Activated naive CD4-positive, alpha-beta T cell (primary cell): ENCODE results near the gene DENND6B.
"Not testable (repeated sequence)": the region's sequence is repeated elsewhere in the genome, so short reads cannot be mapped to it uniquely, and the experiment has no call there.

Experiments used
- DNase-seq, 4 experiments: peaks; one replicate each; lab custom pipeline; 2025; lab: John Stamatoyannopoulos, UW

DENND6B gene

DNA sequence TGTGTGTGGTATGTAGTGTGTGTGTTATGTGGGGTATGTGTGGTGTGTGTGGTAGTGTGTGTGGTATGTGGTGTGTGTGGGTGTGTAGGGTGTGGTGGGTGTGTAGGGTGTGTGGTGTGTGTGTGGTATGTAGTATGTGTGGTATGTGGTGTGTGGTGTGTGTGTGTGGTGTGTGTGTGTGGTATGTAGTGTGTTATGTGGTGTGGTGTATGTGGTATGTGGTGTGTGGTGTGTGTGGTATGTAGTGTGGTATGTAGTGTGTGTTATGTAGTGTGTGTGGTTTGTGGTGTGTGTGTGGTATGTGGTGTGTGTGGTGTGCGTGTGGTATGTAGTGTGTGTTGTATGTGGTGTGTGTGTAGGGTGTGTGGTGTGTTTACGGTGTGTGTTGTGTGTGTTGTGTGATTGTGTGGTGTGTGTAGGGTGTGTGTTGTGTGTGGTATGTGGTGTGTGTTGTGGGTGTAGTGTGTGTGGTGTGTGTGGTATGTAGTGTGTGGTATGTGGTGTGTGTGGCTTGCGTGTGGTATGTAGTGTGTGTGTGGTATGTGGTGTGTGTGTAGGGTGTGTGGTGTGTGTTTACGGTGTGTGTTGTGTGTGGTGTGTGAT, 12.1 kb upstream of the DENND6B start:
- DNase-seq, result no peak

DNA sequence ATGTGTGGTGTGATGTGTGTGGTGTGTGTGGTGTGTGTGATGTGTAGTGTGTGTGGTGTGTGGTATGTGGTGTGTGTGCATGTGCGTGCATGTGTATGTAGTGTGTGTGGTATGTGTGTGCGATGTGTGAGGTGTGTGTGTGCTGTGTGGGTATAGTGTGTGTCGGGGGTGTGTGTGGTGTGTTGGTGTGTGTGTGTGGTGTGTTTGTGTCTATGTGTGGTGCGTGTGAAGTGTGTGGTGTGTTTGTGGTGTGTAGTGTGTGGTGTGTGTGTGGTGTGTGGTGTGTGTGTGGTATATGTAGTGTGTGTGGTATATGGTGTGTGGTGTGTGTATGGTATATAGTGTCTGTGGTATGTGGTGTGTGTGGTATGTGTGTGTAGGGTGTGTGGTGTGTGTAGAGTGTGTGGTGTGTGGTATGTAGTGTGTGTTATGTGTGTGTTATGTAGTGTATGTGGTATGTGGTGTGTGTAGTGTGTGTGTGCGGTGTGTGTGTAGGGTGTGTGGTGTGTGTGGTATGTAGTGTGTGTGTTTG, 11.3 kb upstream of the DENND6B start:
- no peak for DNase-seq

DNA sequence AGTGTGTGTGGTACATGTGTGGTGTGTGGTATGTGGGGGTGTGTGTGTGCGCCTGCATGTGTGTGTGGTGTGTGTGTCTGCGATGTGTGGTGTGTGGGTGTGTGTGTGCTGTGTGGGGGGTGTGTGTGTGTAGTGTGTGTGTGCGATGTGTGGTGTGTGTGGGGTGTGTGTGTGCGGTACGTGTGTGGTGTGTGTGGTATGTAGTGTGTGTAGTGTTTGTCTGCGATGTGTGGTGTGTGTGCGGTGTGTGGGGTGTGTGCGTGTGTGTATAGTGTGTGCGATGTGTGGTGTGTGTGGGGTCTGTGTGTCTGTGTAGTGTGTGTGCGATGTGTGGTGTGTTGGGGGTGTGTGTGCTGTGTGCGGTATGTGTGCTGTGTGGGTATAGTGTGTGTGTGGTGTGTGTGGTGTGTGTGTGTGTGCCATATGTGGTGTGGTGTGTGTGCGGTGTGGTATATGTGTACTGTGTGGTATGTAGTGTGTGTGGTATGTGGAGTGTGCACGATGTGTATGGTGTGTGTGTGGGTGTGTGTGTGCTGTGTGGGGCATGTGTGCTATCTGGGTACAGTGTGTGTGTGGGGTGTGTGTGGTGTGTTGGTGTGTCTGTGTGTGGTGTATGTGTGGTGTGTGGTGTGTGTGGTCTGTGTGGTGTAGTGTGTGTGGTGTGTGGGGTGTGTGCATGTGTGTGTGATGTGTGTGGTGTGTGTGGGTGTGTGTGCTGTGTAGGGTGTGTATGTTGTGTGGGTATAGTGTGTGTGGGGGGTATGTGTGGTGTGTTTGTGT, 10.6 kb upstream of the DENND6B start:
- no peak for DNase-seq

- DNase-seq, result not testable (repeated sequence)
Measured at GRCh38 chr22:50334433-50334832, 7.6 kb upstream of the DENND6B start.

- no peak for DNase-seq
Measured at GRCh38 chr22:50329236-50329635, 2.4 kb upstream of the DENND6B start.

GRCh38 chr22:50327711-50328019, 853 bp upstream of the DENND6B start:
- DNase-seq, result no peak

DNA sequence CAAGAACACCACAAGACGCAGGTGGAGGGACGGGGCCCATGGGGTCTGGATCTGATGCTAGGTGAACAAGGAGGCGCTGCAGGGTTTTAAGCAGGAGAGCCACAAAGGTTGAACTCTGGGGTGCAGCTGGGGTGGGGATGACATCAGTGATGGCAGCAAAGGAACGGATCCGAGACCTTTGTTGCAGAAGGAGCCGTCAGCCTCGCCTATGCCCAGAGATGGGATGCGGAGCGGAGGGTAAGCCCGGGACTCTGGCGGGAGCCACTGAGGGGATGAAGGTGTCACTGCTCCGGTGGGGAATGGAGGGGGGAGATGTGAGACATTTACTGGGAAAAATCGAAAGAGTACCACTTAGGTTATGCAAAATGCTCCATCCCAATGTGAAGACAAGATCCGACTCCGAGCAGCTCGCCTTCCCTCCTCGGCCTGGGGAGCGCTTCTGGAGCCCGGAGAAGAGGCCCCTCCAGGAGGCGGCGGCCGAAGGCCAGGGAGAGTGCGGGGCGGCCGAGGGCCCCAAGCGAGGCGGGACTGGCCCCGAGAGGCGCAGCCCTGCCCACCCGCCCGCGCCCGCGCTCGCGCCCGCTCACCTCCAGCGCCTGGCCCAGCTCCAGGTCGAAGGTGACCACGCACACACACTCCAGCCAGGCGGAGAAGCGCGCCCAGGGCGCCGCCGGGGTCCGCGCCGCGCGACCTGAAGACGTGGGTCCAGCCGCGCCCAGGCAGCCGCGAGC, 422 bp downstream of the DENND6B start:
- no peak for DNase-seq

- DNase-seq, result no peak
Measured at GRCh38 chr22:50325444-50326224, 1.2 kb downstream of the DENND6B start.

GRCh38 chr22:50323900-50324299, 2.9 kb downstream of the DENND6B start:
- DNase-seq, result no peak

GRCh38 chr22:50322382-50323104, 4.3 kb downstream of the DENND6B start:
- DNase-seq, result not testable (repeated sequence)

DNA sequence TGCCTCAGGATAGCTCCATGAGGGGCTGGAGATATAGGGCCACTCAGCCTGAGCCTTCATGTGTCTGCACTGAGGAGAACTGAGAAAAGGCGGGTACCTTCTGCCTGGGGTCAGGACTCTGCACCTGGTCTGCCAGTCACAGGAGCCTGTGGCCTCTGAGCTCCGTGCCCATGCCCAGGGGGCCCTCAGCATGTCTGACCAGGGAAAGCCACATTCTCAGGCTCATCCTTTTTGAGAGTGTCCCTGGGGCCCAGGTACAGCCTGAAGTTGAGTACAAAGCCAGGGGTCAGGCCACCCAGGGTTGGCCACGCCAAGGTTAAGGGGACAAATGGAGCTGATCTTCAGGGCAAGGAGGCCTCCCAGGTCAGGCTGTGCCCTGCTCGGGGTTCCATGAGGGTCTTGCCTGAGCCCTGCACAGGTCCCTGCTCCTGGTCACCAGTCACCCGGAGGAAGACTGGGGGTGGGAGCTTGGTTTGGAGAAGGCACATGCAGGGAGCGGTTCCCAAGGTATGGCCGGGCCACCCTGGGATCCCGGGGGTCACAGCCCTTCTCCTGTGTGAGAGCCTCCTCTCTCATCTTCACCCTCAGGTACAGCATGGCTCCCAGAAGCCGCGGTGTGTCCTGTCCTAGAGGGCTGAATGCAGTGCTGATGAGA, 6.0 kb downstream of the DENND6B start:
- no peak for DNase-seq

DNA sequence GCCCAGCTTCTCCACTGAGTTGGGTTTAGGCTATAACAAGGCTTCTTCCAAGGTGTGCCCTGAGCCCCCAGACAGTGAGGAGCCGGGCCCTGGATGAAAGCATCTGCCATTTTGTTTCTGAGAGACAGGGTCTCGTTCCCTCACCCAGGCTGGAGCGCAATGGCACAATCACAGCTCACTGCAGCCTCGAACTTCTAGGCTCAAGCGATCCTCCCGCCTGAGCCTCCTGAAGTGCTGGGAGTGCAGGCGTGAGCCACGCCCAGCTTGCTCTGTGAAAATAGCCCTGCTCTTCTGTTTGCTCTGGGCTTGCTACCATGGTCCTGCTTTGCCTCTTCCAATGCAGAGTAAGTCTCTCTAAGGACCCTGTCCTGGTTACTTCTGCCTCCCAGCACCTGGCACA, 6.7 kb downstream of the DENND6B start:
- DNase-seq, result no peak

GRCh38 chr22:50319503-50319951, 7.3 kb downstream of the DENND6B start:
- no peak for DNase-seq

DNA sequence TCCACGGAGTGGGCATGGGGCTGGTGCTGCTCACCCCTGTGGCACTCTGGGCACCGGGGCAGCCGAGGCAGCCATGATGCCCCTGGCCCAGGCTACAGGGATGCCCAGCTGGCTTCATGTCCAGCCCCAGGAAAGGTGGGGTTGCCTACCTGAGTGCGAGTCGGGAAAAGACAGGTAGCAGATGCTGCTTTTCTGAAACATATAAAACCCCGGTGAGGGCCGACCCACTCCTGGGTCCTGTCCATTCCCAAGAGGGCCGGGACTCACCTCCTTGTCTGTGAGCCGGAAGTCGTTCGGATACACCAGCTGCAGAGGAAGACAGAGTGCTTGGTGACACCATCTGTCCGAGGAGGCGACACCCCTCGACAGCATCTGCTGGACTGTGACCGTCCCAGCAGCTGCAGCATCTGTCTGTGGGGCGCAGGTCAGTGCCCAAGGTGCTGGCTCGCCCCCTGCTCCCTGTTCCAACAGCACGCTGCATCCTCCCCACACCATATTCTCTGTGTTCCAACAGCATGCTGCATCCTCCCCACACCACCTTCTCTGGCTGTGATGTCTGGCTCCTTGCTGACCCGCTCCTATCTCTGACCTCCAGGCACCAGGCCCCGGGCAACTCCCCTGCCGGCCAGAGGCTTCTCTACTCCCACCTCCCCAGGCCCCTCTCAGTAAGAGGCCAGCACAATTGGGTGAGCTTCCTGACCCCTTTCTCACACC, 8.0 kb downstream of the DENND6B start:
- DNase-seq, result no peak

- DNase-seq, result no peak
Measured at GRCh38 chr22:50318356-50318697, 8.5 kb downstream of the DENND6B start.

DNA sequence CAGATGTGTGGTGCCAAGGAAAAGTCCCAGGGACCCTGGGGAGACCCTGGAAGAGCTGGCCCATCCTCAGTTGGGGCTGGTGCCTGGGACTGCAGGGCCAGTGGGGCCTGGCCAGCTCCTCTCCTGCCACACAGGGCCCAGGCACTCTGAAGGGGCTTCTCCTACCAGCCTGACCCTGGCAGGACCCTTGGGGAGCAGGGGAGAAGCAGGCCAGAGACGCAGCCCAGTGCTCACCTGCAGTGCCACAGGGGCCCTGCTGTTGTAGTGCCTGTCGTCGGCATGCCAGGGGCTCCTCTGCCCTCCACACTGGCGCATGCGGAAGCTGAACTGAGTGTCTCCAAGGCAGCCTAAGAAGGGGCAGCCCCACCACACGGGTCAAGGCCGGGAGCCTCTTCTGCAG, 9.1 kb downstream of the DENND6B start:
- no peak for DNase-seq

DNA sequence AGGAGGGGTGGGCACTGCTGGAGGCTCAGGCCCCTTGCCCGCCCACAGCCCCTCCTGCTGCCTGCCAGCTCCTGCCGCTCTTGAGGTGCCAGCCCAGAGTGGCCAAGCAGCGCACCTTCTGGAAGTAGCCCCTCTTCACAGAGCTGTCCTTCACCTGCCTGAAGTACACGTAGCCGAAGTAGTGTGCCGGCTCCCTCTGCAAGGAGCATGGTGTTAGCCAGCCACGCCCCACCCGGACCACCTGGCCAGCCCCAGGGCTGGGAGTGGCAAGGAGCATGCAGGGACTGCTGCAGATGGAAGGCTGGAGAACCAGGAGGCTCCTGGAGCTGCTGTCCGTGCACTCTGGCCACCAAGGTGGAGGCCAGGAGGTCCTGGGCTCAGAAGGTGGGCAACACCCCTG, 9.6 kb downstream of the DENND6B start:
- no peak for DNase-seq

DNA sequence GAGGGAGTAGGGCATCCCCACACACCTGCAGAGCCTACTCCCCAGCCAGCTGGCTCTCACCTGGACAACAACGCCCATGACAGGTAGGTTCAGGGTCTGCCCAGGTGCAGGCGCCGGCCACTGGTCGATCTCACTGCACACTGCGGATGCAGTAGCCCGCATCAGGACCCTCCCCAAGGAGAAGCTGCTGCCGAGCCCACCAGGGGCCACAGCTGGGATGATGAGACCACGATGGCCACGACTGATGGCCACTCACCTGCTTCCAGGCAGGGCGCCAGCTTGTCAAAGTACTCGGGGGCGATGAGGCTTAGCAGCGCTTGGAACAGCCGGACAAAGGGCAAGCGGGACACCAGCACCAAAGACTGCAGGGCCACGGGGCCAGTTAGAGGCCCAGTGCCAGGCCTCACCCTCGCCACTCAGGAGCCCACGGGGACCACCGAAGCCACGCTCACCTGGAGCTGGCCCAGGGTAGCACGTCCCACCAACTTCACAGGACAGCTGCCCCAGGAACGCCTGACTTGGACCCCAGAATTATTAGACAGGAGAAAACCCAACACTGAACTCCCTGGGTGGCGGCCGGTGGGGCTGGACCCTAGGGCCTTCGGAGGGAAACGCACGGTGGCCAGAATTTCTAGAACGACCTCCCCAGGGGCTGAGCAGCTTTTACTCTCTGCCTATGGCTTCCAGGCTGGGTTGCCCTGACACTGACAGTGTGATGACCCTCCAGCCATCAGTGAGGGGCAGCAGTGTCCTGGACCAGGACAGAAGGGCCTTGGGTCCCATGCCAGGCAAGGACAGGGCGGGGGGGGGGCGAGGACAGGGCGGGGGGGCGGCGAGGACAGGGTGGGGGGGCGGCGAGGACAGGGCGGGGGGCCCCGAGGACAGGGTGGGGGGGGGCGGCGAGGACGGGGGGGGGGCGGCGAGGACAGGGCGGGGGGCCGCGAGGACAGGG, 10.4 kb downstream of the DENND6B start:
- no peak for DNase-seq
